ENCODE results near the gene PLEK2.
"Not testable (repeated sequence)": the region's sequence is repeated elsewhere in the genome, so short reads cannot be mapped to it uniquely, and the experiment has no call there.

PLEK2 gene

DNA sequence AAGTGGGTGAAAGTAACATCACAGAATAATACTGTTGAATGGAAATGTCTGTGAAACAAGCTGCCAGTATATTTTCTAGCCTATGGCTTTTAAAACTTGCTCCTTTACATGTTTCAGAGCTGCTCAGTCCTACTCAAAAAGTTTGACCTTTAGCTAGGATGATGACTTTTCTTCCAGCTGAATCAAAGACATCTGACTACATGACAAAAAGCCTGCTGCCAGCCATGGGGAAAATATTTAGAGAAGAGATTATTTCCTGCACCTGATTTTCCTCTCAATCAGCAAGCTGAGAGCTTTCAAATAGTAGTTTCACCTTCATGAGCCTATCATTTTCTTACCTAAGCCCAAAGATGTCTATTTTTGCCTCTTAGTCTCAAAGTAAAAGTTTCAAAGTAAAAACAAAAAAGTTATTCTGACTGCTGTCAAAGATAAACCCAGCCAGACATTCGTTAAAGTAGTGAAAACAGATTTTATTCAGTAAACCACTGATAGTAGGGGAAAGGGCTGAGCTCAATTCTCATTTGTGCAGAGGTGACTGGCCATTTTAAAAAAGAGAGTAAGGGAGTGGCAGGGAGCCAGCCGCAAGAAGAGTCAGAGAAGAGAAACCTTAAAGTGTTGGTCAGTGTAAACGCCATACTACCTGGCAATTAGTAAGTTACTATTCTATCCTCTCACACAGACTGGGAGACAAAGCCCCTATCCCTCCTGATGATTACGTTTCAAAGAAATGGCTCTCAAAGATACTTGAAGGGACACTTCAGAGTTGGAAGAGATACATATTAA lies 54.6 kb downstream of the PLEK2 start:
- no peak for DNase-seq

DNA sequence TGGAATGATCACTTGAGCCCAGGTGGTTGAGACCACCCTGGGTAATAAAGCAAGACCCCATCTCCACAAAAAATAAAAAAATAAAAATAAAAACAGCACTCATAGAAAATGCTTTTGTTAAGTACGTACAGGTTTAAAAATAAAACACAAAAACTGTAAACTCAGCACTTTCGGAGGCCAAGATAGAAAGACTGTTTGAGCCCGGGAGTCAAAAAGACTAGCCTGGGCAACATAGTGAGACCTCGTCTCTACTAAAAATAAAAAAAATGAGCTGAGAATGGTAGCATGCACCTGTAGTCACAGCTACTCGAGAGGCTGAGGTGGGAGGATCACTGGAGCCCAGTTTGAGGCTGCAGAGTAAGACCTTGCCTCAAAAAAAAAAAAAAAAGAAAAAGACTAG lies 59.9 kb downstream of the PLEK2 start:
- no peak for DNase-seq

DNA sequence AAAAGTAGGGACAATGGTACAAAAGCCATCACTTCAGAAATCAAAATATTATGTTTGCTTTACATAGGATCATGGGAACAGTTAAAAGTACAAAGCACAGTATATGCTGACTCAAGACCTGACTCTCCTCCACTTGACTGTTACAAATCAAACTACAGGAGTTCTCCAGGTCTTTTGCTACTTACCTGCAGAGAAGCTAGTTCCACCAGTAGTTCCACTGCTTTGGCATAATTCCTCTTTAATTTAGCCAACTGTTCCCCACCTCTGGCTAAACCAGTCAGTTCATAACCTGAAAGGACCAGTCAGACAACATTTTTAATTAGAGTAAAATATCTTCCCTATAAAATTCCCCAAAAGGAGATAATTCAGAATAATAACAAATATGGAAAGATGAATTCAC lies 66.4 kb downstream of the PLEK2 start:
- DNase-seq: no peak

DNA sequence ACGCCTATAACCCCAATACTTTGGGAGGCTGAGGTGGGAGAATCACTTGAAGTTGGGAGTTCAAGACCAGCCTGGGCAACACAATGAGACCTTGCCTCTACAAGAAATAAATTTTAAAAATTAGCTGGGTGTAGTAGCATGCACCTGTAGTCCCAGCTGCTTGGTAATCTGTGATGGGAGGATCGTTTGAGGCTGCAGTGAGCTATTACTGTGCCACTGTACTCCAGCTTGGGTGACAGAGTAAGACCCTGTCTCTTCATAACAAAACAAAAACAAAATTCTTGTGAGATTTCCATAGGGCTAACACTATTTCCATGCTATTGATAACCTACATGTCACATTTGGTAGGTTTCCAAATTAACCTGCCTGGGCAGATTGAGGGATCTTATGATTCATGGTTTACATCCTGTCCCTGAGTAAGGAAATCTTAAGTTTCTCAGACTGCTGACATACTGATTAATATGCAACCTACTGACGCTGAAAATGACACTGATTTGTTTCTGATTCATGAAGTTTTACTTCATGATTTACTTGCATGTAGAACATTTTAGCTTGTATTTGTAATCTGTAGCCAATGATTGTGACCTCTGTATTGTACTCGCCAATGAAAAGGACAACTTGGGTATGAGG lies 68.2 kb downstream of the PLEK2 start:
- DNase-seq: no peak

DNA sequence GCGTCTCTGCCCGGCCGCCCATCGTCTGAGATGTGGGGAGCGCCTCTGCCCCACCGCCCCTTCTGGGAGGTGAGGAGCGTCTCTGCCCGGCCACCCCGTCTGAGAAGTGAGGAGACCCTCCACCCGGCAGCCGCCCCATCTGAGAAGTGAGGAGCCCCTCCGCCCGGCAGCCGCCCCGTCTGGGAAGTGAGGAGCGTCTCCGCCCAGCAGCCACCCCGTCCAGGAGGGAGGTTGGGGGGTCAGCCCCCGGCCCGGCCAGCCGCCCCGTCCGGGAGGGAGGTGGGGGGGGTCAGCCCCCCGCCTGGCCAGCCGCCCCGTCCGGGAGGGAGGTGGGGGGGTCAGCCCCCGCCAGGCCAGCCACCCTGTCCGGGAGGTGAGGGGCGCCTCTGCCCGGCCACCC lies 70.7 kb downstream of the PLEK2 start:
- not testable (repeated sequence) for DNase-seq
